HCT116 (cell line): ENCODE data around the gene RIPPLY2.

ENCODE experiments used
- CEBPB ChIP-seq: IDR thresholded peaks from 2 replicates; pipeline ENCODE4 v1.6.1; 2012; ENCODE audit warnings: low read depth
- EZH2 ChIP-seq: fragments of 200-600 bp; sonication (generic); IDR thresholded peaks from 2 replicates; pipeline ENCODE4 v1.6.1; 2017; ENCODE audit warnings: antibody characterized with exemption, mixed run types
- POLR2AphosphoS5 ChIP-seq: IDR thresholded peaks from 2 replicates; pipeline ENCODE4 v1.6.1; 2011; ENCODE audit warnings: mild to moderate bottlenecking, low read depth, low read length, moderate library complexity
- RAD21 ChIP-seq: IDR thresholded peaks from 2 replicates; pipeline ENCODE4 v1.6.1; 2012; ENCODE audit warnings: low read depth, mild to moderate bottlenecking
- SP1 ChIP-seq: IDR thresholded peaks from 2 replicates; pipeline ENCODE4 v1.6.1; 2012; ENCODE audit warnings: low read depth
- SRF ChIP-seq: IDR thresholded peaks from 2 replicates; pipeline ENCODE4 v1.6.1; 2012; ENCODE audit warnings: low read depth
- TCF7L2 ChIP-seq: IDR thresholded peaks from 2 replicates; pipeline ENCODE4 v1.7.0; 2011; ENCODE audit warnings: borderline replicate concordance, inconsistent platforms; ENCODE audit not compliant: insufficient read depth, insufficient read length; ENCODE audit errors: extremely low read depth
- YY1 ChIP-seq: IDR thresholded peaks from 2 replicates; pipeline ENCODE4 v1.6.1; 2011; ENCODE audit warnings: low read length, low read depth, moderate library complexity, mild to moderate bottlenecking; ENCODE audit not compliant: insufficient replicate concordance; ENCODE audit errors: extremely low read depth
- ZFX ChIP-seq: fragments of 450-650 bp; IDR thresholded peaks from 2 replicates; pipeline ENCODE4 v1.6.1; 2017
- TF ChIP-seq, protein P1 (sequence below), 3 experiments: fragments of 200-600 bp in 1 of 3; sonication (generic) in 1 of 3; IDR thresholded peaks in 2 of 3; conservative IDR thresholded peaks in 1 of 3; 2 replicates each; pipeline ENCODE4 v1.5.1; 2012 to 2017; ENCODE audit warnings: low read depth in 2 of 3, low read length in 2 of 3, antibody characterized with exemption in 1 of 3, borderline replicate concordance in 1 of 3, control low read depth in 1 of 3, mild to moderate bottlenecking in 1 of 3, mixed read lengths in 1 of 3, mixed run types in 1 of 3, moderate library complexity in 1 of 3; ENCODE audit not compliant: insufficient read depth in 1 of 3

DNA sequence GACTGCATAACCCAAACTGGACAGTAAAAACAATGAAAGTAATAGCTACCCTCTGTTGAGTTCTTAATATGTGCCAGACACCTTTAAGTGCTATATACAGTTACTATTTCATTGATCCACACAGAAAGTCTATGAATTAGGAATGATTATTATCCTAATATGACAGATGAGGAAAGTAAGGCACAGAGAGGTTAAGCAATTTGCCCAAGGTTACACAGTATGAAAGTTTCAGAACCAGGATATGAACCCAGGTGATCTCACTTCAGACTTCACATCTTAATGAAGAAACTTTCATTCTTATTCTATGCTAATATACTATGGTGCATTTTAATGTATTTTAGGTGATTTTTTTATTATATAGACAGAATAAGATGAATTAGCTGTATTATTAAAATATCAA, 40.6 kb upstream of the RIPPLY2 start:
- no peak for TF ChIP-seq YY1
- no peak for TF ChIP-seq CEBPB
- TF ChIP-seq SP1, result no peak
- TF ChIP-seq, protein P1, sequence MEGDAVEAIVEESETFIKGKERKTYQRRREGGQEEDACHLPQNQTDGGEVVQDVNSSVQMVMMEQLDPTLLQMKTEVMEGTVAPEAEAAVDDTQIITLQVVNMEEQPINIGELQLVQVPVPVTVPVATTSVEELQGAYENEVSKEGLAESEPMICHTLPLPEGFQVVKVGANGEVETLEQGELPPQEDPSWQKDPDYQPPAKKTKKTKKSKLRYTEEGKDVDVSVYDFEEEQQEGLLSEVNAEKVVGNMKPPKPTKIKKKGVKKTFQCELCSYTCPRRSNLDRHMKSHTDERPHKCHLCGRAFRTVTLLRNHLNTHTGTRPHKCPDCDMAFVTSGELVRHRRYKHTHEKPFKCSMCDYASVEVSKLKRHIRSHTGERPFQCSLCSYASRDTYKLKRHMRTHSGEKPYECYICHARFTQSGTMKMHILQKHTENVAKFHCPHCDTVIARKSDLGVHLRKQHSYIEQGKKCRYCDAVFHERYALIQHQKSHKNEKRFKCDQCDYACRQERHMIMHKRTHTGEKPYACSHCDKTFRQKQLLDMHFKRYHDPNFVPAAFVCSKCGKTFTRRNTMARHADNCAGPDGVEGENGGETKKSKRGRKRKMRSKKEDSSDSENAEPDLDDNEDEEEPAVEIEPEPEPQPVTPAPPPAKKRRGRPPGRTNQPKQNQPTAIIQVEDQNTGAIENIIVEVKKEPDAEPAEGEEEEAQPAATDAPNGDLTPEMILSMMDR (IDR thresholded peaks at IDR 0.05 in 2 of 3, conservative IDR thresholded peaks at IDR 0.05 in 1 of 3; ENCODE audit: borderline replicate concordance in 1 of 3, insufficient read depth in 1 of 3, low read depth in 2 of 3, low read length in 2 of 3), result no peak
- TF ChIP-seq POLR2AphosphoS5, result no peak
- TF ChIP-seq EZH2, result no peak
- no peak for TF ChIP-seq ZFX
- no peak for TF ChIP-seq SRF
- TF ChIP-seq TCF7L2, result no peak
- TF ChIP-seq RAD21, result no peak
